ACHN (cell line): ENCODE data around the gene HCFC1R1.
"Not testable (repeated sequence)": the region's sequence is repeated elsewhere in the genome, so short reads cannot be mapped to it uniquely, and the experiment has no call there.

Source experiments
- DNase-seq: peaks from one replicate; pipeline ENCODE4 v3.0.0-alpha.2; 2015
- in situ Hi-C: cut with HindIII; loops from 2 replicates; pipeline ENCODE4 v1.10.0; 2017; ENCODE audit warnings: low sequenced_read_pairs, low pct_ligation_motif_present, low pct_unique_long_range_greater_than_20kb

The HCFC1R1 gene

GRCh38 chr16:3058139-3059030, 34.6 kb upstream of the HCFC1R1 start:
- DNase-seq: peak; percentile 71
- in situ Hi-C loops: no loop called here

DNA sequence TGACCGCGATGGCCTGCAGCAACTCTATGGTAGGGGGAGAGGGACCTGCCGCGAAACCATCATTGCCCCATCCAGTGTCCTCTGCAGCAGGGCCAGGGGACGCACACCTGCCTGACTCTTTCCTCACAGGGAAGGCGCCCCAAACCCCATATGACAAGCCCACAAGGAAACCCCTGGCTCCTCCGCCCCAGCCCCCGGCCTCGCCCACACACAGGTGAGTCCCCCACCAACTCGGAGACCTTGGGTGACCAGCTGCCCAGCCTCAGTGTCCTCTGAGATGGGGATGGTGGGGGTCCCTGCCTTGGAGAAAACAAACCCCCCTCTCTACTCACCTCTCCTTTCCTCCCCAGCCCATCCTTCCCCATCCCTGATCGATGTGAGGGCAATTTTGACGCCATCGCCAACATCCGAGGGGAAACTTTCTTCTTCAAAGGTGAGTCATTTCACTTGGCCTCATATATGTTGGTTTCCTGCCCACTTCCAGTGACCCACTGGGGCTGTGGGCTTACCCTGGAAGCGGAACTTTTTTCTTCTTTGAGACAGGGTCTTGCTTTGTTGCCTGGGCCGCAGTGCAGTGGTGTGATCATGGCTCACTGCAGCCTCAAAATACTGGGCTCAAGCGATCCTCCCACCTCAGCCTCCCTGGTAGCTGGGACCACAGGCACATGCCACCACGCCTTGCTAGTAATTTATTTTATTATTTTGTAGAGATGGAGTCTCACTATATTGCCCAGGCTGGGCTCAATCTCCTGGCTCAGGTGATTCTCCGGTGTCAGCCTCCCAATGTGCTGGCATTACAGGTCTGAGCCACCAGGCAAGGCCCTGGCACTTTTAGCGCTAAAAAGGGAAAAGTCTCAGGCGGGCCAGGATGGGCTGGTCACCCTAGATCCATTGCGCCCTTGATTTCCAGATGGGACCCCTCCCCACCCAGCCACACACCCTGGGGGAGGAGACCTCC, 33.7 kb upstream of the HCFC1R1 start:
- no peak for DNase-seq
- in situ Hi-C loops: no loop called here

DNA sequence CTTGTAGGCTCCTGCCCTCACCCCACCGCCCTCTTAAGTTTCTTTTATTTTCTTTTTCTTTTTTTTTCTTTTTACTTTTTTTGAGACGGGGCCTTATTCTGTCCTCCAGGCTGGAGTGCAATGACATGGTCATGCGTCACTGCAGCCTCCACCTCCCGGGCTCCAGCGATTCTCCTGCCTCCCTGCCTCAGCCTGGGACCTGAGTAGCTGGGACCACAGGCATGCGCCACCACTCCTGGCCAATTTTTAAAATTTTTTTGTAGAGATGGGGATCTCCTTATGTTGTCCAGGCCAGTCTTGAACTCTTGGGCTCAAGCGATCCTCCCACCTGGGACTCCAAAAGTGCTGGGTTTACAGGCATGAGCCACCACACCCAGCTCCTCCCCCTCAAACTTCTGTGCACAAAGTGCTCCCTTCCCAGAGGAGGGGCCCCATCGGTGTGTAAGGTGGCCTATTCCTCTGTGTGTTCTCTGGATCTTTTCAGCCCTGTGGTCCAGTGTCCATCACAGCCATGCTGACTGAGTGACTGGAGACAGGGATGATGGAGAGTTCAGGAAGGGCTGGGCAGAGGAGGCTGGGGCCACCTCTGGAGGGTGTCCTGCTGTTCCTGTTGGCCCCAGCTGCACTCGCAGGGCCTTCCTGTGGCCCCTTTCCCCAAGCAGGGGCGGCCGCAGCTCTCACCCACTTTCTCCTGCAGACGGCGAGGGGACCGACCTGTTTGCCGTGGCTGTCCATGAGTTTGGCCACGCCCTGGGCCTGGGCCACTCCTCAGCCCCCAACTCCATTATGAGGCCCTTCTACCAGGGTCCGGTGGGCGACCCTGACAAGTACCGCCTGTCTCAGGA, 32.8 kb upstream of the HCFC1R1 start:
- no peak for DNase-seq
- in situ Hi-C loops: no loop called here

DNA sequence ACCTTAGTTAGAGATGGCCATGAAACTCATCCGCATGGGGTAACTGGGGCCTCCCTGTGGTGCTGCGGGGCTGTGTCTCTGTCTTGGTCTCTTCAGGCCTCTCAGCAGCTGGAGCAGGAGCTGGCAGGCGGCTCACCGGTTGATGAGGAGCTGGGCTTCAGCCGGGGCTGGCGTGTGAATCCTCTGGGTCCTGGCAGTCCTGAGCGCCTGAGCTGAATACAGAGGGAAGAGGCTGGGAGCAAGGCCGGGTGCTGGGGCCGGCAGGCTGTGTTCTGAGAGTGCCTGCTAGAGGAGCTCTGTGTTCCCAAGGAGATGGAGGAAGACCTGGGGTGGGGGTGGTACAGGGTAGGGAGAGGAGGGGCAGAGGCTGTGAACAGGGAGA, 32.0 kb upstream of the HCFC1R1 start:
- DNase-seq, in situ Hi-C loops: not testable (repeated sequence)

DNA sequence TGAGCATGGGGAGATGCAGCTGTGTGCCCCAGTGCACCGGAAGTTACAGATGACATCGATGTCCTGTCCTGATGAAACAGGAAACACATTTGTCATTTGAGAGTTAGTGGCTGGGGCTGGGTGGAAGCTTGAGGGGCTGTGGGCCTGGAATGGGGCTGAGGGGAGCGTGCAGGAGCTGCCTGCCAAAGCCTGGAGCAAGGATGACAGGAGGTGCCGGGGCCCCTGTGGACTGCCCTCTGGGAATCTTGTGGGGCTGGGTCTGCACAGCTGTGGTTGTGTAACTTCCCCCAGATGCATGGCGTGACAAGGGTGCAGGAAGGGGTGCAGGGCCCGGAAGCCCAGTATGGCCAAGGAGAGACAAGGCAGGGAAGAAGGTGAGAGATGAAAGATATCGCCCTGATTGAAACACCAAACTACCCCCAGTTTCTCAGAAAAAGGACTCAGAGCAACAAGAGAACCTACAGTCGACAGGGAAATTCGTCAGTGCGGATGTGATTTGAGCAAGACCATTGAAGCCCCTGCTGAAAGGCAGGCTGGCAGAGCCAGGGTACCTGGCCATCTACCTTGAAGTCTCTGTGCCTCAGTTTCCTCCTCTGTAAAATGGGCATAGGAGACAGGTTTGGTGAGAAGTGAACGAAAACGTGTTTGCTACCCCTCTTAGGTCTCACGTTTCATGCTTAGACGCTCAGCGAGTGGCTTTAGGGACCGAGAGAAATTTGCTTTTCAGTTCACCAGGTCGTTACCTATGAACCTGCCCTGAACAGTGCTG, 31.4 kb upstream of the HCFC1R1 start:
- in situ Hi-C loops: no loop called here
- no peak for DNase-seq

GRCh38 chr16:3053330-3053710, 29.6 kb upstream of the HCFC1R1 start:
- DNase-seq, in situ Hi-C loops: not testable (repeated sequence)

DNA sequence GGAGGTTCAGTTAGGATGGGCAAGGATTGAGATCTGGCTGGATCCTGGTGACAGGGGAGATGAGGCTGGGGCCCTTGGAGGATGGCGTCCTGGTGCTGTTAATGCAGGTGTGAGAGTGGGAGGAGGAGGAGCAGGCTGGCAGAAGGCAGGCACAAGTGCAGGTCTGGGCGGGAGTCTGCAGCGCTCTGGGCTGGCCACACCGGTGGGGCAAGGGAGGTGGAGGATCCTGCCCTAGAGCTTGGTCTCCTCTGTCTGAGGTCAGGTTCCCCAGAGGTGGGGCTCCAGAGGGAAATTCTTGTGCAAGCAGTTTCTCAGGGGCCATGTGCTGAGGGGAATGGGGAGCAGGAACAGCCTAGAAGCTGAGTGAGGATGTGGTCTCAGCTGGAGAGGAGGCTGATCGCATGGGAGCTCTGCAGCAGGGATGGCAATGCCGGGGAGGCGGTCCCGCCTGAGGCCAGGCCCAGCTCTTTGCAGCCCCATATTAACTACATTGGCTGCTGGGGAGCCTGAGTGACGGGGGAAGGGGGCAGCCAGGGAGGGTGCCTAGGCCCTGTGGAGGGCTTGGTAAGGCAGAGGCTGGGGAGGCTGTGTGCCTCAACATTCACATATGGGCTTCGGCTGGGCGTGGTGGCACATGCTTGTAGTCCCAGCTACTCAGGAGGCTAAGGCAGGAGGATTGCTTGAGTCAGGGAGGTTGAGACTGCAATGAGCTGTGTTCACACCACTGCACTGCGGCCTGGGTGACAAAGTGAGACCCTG, 29.0 kb upstream of the HCFC1R1 start:
- in situ Hi-C loops, DNase-seq: not testable (repeated sequence)

DNA sequence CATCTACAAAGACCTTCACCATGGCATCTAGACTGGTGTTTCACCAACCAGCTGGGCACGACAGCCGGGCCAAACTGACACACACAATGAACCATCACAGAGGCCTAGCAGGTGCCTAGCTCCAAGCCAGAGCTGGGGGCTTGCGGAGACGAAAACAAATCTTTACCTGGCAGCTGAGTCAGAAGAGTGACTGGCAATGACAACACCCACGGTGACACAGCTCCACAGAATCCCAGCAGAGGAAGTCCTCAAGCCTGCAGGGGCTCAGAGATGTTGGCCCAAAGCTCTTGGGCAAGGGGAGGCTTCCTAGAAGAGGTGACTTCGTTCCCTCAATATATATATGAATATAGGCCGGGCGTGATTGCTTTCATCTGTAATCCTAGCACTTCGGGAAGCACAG, 27.8 kb upstream of the HCFC1R1 start:
- in situ Hi-C loops: no loop called here

GRCh38 chr16:3051009-3051408, 27.3 kb upstream of the HCFC1R1 start:
- in situ Hi-C loops: no loop called here
- no peak for DNase-seq

More for the DNA sequence above, 27.8 kb upstream of the HCFC1R1 start:
- no peak for DNase-seq

- no peak for DNase-seq
- in situ Hi-C loops: no loop called here
Measured at GRCh38 chr16:3050487-3050886, 26.7 kb upstream of the HCFC1R1 start.

DNA sequence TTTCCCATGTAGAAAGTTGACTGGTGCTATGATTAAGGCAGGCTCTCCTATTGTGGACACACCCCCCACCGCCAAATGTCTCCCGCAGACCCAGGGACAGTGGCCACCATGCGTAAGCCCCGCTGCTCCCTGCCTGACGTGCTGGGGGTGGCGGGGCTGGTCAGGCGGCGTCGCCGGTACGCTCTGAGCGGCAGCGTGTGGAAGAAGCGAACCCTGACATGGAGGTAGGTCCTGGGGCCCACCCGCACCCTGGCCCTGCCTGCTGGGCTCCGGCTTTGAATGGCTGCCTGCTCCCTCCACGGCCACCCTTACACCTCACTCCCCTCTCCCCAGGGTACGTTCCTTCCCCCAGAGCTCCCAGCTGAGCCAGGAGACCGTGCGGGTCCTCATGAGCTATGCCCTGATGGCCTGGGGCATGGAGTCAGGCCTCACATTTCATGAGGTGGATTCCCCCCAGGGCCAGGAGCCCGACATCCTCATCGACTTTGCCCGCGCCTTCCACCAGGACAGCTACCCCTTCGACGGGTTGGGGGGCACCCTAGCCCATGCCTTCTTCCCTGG, 26.3 kb upstream of the HCFC1R1 start:
- no peak for DNase-seq
- in situ Hi-C loops: no loop called here

DNA sequence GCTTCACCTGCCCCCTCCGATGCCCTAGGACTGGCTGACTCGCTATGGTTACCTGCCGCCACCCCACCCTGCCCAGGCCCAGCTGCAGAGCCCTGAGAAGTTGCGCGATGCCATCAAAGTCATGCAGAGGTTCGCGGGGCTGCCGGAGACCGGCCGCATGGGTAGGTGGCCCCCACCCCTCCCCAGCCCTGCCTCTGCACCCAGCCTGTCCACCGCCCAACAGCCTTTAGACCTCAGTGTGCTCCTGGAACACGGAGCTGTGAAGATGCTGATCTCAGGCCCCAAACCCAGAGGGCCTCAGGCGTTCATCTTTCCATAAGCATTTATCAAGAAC, 23.6 kb upstream of the HCFC1R1 start:
- in situ Hi-C loops: no loop called here
- DNase-seq: no peak

DNA sequence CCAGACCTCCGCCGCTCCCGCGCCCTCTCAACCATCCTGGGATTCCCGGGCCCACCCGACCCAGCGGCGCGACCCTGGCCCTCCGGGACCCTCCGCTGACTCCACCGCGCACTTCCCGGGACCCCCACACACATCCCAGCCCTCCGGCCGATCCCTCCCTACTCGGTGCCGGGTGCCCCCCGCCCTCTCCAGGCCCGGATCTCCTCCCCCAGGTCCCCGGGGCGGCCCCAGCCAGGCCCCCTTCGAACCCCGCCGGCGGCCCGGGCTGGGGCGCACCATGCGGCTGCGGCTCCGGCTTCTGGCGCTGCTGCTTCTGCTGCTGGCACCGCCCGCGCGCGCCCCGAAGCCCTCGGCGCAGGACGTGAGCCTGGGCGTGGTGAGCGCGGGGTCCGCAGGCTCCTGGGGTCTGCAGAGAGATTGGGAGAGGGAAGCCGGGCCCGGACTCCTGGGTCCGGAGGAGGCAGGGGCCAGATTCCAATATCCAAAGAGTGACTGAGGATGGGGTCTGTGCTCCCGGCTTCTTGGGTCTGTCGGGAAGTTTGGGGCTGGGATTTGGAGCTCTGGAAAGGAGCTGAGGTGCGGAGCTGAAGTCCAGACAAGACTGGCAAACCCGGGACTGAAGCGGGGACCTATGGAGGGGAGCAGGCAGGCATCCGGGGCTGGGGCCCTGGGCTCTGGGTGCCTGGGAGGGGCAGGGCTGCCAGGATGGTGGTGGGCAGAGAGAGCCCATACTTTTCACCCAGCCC, 23.1 kb upstream of the HCFC1R1 start:
- in situ Hi-C loops: no loop called here
- no peak for DNase-seq

DNA sequence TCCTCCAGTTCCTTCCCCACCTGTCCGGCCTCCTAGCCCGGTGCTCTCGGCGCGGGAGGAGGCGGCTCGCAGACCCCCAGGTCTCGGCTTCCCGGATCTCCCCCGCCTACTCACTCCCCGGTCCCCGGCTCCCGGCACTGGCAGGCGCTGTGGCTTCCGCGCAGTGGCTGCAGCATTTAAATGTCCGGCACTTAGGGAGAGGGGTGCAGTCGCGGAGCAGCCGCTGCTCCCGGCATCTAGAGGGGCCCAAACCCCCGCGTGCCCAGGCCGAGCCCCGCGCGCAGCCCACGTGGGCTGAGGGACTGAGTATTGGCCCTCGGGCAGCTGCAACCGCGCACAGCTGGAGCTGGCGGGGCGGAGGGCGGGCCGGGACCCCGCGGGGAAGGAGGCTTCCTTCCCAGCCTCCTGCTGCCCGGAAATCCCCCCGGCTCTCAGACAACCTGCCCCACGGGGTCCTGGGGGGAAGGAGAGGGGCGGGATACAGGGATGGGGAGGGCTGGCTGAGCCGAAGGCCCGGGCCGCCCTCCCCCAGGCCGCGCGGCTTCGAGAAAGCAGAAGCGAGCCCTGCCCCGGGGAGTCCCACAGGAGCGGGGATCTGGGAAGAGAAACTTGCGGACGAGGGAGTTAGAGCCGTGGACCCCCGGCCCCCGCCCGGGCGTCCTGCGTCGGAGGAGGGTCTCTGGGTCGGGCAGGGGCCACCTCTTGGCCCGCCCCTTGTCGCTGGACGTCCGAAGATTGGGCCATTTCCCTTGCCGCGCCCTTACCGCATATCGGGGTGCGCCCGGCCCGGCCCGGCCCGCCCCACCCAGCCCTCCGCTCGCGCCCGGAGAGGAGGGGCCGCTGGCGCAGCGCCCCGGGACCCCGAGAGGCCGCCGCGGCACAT, 22.3 kb upstream of the HCFC1R1 start, which contains the start of gene MMP25:
Gene MMP25, plus strand, starts transcription at position 804 of the 883 bp plus-strand sequence. CDS start 357 bp downstream, outside the sequence.
- no peak for DNase-seq
- in situ Hi-C loops: no loop called here

DNA sequence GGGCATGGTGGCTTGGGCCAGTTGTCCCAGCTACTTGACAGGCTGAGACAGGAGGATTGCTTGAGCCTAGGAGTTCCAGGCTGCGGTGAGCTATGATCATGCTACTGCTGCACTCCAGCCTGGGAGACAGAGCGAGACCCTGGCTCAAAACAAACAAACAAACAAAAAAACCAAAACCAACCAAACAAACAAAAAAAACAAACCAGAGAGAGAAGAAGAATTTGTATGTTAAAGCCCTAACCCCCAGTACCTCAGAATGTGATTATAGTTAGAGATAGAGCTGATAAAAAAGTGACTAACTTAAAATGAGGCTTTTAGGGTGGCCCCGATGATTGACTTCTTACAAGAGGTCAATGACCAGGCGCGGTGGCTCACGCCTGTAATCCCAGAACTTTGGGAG, 21.0 kb upstream of the HCFC1R1 start:
- in situ Hi-C loops: no loop called here
- DNase-seq: no peak
